T-cell (primary cell): ENCODE data around the gene HPS1. TPM values are rescaled to one million over a fixed set of nuclear protein-coding genes. Genes with fewer than 3 reads are reported as not detected.

ENCODE experiments used
- ATAC-seq, 4 experiments: fragments of 200-7000 bp in 3 of 4; fragments of 150-1000 bp in 1 of 4; cut with Tn5 transposase; replicated peaks in 1 of 4; 1 replicate in 3 of 4; 2 replicates in 1 of 4; pipeline ENCODE4 v1.10.0; 2021; ENCODE audit warnings: moderate library complexity in 3 of 4, mild to moderate bottlenecking in 2 of 4, moderate number of reproducible peaks in 1 of 4
- CTCF ChIA-PET, 2 donors: fragments of 300-600 bp; sonication (Branson Sonifier 250); formaldehyde crosslinking; loops; one replicate each; lab custom pipeline; 2022; ENCODE audit warnings: antibody characterized with exemption in 2 of 2; lab: Charles Lee
- POLR2A ChIA-PET, 2 donors: fragments of 300-600 bp; sonication (Branson Sonifier 250); formaldehyde crosslinking; loops; one replicate each; lab custom pipeline; 2022; ENCODE audit warnings: antibody characterized with exemption in 2 of 2; lab: Charles Lee
- DNase-seq, 35 experiments: peaks; one replicate each; pipeline versions ENCODE4 v3.0.0 to v3.0.0-alpha.2; 2013 to 2023
- H3K27ac ChIP-seq: one replicate; pipeline ENCODE4 v1.5.1; 2013; ENCODE audit warnings: low read length
- H3K27me3 ChIP-seq, 2 experiments: replicated peaks in 1 of 2; 1 replicate in 1 of 2; 2 replicates in 1 of 2; pipeline versions ENCODE4 v1.6.1 to v1.7.0; 2013; ENCODE audit warnings: low read length in 1 of 2, mixed read lengths in 1 of 2; ENCODE audit not compliant: control insufficient read depth in 2 of 2, insufficient read depth in 2 of 2; ENCODE audit errors: extremely low read depth in 1 of 2
- H3K36me3 ChIP-seq, 2 donors: 1 replicate in 1 of 2; 2 replicates in 1 of 2; pipeline versions ENCODE4 v1.6.1 to v1.7.0; 2013; ENCODE audit warnings: low read length in 1 of 2; ENCODE audit not compliant: control insufficient read depth in 2 of 2, insufficient read depth in 1 of 2; ENCODE audit errors: extremely low read depth in 1 of 2
- H3K4me1 ChIP-seq, 2 experiments: 1 replicate in 1 of 2; 2 replicates in 1 of 2; pipeline versions ENCODE4 v1.6.1 to v1.7.0; 2013; ENCODE audit warnings: low read length in 2 of 2, mixed read lengths in 1 of 2; ENCODE audit not compliant: insufficient read depth in 2 of 2, control insufficient read depth in 1 of 2; ENCODE audit errors: extremely low read depth in 1 of 2
- H3K4me3 ChIP-seq, 2 donors: 1 replicate in 1 of 2; 2 replicates in 1 of 2; pipeline versions ENCODE4 v1.5.1 to v1.7.0; 2013; ENCODE audit warnings: mild to moderate bottlenecking in 2 of 2, low read length in 1 of 2, moderate library complexity in 1 of 2; ENCODE audit not compliant: control insufficient read depth in 1 of 2; ENCODE audit errors: extremely low read depth in 1 of 2
- H3K9me3 ChIP-seq: 2 replicates; pipeline ENCODE4 v1.7.0; 2013
- H3K27ac Mint-ChIP-seq, 2 donors: one replicate each; pipeline ENCODE4 v1.8.0; 2020 to 2021; ENCODE audit warnings: mild to moderate bottlenecking in 2 of 2, mixed read lengths in 2 of 2
- H3K27me3 Mint-ChIP-seq, 2 donors: one replicate each; pipeline ENCODE4 v1.8.0; 2021 to 2022; ENCODE audit warnings: mixed read lengths in 2 of 2
- H3K36me3 Mint-ChIP-seq: one replicate; pipeline ENCODE4 v1.8.0; 2021; ENCODE audit warnings: mixed read lengths
- H3K4me1 Mint-ChIP-seq, 3 donors: one replicate each; pipeline ENCODE4 v1.8.0; 2020 to 2022; ENCODE audit warnings: mixed read lengths in 3 of 3, mild to moderate bottlenecking in 1 of 3
- H3K4me3 Mint-ChIP-seq, 3 donors: one replicate each; pipeline ENCODE4 v1.8.0; 2020 to 2022; ENCODE audit warnings: mild to moderate bottlenecking in 3 of 3, mixed read lengths in 3 of 3, moderate library complexity in 3 of 3
- H3K9me3 Mint-ChIP-seq, 3 donors: one replicate each; pipeline ENCODE4 v1.8.0; 2020 to 2022; ENCODE audit warnings: mixed read lengths in 3 of 3
- WGBS: methylation state at CpG from one replicate; pipeline ENCODE4 v1.1.5; 2013; ENCODE audit warnings: missing lambda C conversion rate; ENCODE audit not compliant: insufficient coverage; 5-methylcytosine and 5-hydroxymethylcytosine counted together
- total RNA-seq, 35 experiments: library from RNA in 6 of 35; stranded (reverse) in 6 of 35; fragments of 120-200 nt in 1 of 35; gene quantifications; one replicate each; pipeline versions ENCODE4 v1.2.1 to v1.2.4 and lab custom pipeline; 2013 to 2026

The HPS1 gene
- total RNA-seq, 5 donors from 2014 or later (not counting 1 experiment from before 2014, with no cell fraction given) = 74.7 to 99.3 (median 92.7) TPM

- H3K4me1 ChIP-seq = no peaks in the 10 kb centered on the region
- ChIA-PET CTCF (no interaction called here), POLR2A (no interaction called here)
- H3K36me3 ChIP-seq = no peaks in the 10 kb centered on the region
- no peak overlapping the region for H3K27ac Mint-ChIP-seq
- H3K36me3 Mint-ChIP-seq = peaks cover 7% of the 10 kb centered on the region
- ATAC-seq (no peak), DNase-seq (no peak)
- H3K27me3 Mint-ChIP-seq = peaks cover 7 to 22% of the 10 kb centered on the region in 2 donors
- no peaks in the 10 kb centered on the region for H3K9me3 Mint-ChIP-seq
- peaks cover 0 to 2% of the 10 kb centered on the region in 2 experiments for H3K27me3 ChIP-seq
- WGBS = 90% methylated on average over 2 of the region's 12 CpGs
- H3K4me3 ChIP-seq = no peak overlapping the region
- H3K9me3 ChIP-seq = no peaks in the 10 kb centered on the region
- H3K27ac ChIP-seq = no peak overlapping the region
- H3K4me3 Mint-ChIP-seq = no peak overlapping the region
- no peaks in the 10 kb centered on the region for H3K4me1 Mint-ChIP-seq
Measured at GRCh38 chr10:98373260-98374040, 73.3 kb downstream of the HPS1 start.

DNA sequence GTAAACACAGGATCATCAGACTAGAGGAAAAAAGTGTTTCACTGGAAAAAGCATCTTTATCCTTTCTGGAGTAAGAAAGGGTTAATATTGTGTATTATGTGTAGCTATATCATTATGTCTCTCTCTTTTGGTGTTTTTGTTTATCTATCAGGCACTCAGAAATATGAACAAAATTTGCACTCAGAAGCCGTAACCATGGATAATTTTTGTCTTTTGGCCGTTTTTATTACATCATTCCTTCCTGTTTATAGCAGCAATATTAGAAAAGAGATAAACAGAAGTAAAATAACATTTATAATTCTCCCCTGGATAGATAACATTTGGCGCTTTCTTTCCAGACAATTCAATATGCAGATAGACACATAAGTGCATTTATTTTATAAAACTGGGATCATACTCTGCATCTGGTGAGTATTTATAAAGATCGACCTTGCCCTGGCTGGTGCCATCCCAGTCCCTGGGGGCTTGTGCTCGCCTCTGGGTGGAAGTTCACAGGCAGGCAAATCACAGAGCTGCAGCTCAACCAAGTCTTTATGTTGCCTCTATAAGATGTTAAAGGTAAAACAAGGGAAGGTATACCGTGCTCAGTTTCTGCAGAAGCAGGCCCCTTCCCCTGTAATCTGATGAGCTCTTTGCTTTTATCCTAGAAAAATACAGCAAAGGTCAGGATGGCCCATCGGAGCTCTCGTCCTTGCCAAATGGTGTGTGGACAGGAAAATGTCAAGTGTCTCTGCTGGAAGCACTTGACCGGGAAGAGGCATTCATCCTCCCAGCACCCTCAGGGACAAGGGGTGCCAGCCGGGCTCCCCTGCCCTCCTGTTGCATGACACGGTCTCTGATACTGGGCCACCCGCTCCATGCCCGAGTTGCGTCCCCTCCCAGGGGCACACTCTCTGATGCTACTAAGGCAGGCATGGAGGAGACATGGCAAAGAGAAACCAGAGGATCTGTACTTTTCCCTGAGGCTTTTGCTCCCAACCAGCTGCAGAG is 75.6 kb downstream of the HPS1 start:
- Histone ChIP-seq H3K4me1 (no peaks in the 10 kb centered on the region), H3K4me3 (no peak overlapping the region), H3K27ac (no peak overlapping the region), H3K36me3 (no peaks in the 10 kb centered on the region), H3K27me3 (peaks cover 0 to 2% of the 10 kb centered on the region in 2 experiments), H3K9me3 (no peaks in the 10 kb centered on the region)
- Mint-ChIP-seq H3K27me3 (peaks cover 12 to 25% of the 10 kb centered on the region in 2 donors), H3K4me1 (no peaks in the 10 kb centered on the region), H3K27ac (no peak overlapping the region), H3K4me3 (no peak overlapping the region), H3K9me3 (no peaks in the 10 kb centered on the region), H3K36me3 (no peaks in the 10 kb centered on the region)
- no peak for ATAC-seq
- ChIA-PET POLR2A (no interaction called here), CTCF (no interaction called here)
- WGBS = 93% methylated on average over 7 of the region's 14 CpGs
- DNase-seq = no peak

- WGBS = 79% methylated on average over 4 of the region's 7 CpGs
- no peak overlapping the region for H3K4me3 ChIP-seq
- Mint-ChIP-seq H3K9me3 (no peaks in the 10 kb centered on the region), H3K4me3 (no peak overlapping the region), H3K36me3 (no peaks in the 10 kb centered on the region), H3K27ac (no peak overlapping the region), H3K27me3 (peaks cover 12 to 18% of the 10 kb centered on the region in 2 donors), H3K4me1 (no peaks in the 10 kb centered on the region)
- H3K27ac ChIP-seq = no peak overlapping the region
- ChIA-PET CTCF (no interaction called here), POLR2A (no interaction called here)
- ATAC-seq (no peak), DNase-seq (no peak)
- peaks cover 0 to 2% of the 10 kb centered on the region in 2 experiments for H3K27me3 ChIP-seq
- H3K4me1 ChIP-seq = no peaks in the 10 kb centered on the region
- H3K9me3 ChIP-seq = no peaks in the 10 kb centered on the region
- no peaks in the 10 kb centered on the region for H3K36me3 ChIP-seq
Measured at GRCh38 chr10:98369801-98370200, 76.9 kb downstream of the HPS1 start.

- Histone ChIP-seq H3K27me3 (peaks cover 0 to 2% of the 10 kb centered on the region in 2 experiments), H3K27ac (no peak overlapping the region), H3K9me3 (no peaks in the 10 kb centered on the region), H3K4me3 (no peak overlapping the region), H3K36me3 (no peaks in the 10 kb centered on the region), H3K4me1 (no peaks in the 10 kb centered on the region)
- ChIA-PET CTCF (no interaction called here), POLR2A (no interaction called here)
- WGBS = no CpG with 5 or more reads among the region's 2 CpGs
- DNase-seq (no peak), ATAC-seq (no peak)
- H3K4me1 Mint-ChIP-seq = no peaks in the 10 kb centered on the region
- peaks cover 12% of the 10 kb centered on the region in 2 donors for H3K27me3 Mint-ChIP-seq
- H3K4me3 Mint-ChIP-seq = no peak overlapping the region
- no peaks in the 10 kb centered on the region for H3K36me3 Mint-ChIP-seq
- H3K9me3 Mint-ChIP-seq = no peaks in the 10 kb centered on the region
- no peak overlapping the region for H3K27ac Mint-ChIP-seq
Measured at GRCh38 chr10:98368644-98369043, 78.1 kb downstream of the HPS1 start.

DNA sequence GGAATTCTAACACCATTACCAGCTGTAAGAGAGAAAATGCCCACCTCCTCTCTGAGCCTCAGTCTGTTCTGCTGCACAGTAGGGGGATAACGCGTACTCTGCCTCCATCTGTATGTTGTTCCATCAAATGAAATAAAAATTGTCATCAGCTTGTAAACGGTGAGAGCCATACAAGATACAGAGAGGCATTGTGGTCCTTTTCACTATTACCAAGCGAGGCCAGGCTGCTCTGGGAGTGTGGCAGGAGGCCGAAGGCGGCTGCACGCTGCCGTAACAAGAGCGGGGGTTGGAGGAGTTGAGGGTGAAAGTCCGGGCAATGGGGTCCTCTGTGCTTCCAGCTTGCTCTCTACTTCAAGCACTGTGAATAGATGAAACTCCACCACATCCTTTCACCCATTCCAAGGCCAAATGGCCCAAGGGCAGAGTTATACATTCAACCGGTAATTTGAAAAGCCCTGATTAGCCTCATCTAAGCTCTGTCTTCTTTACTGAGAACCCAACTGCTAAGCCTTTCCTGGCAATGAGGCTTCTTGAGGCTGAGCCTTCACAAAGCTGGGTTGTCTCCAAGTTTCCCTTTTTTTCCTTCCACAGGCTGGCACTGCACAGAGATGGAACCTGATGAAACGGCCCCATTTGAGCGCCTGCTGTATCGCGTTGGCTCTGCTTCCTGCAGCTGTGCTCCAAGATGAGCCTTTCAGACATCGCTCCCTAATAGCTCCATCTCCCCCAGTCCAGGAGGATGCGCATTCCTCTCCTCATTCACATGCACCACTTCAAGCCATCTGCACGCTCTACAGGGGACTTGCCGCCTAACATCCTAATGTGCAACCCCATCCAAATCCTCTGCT is 78.9 kb downstream of the HPS1 start:
- peaks cover 12% of the 10 kb centered on the region in 2 donors for H3K27me3 Mint-ChIP-seq
- H3K27ac Mint-ChIP-seq = no peak overlapping the region
- ChIA-PET POLR2A (no interaction called here), CTCF (no interaction called here)
- no peaks in the 10 kb centered on the region for H3K36me3 Mint-ChIP-seq
- H3K4me3 Mint-ChIP-seq = no peak overlapping the region
- 98% methylated on average over 10 of the region's 19 CpGs for WGBS
- no peak for DNase-seq
- Histone ChIP-seq H3K27me3 (peaks cover 0 to 2% of the 10 kb centered on the region in 2 experiments), H3K4me3 (no peak overlapping the region), H3K9me3 (no peaks in the 10 kb centered on the region), H3K4me1 (no peaks in the 10 kb centered on the region), H3K36me3 (no peaks in the 10 kb centered on the region), H3K27ac (no peak overlapping the region)
- no peak for ATAC-seq
- H3K9me3 Mint-ChIP-seq = no peaks in the 10 kb centered on the region
- no peaks in the 10 kb centered on the region for H3K4me1 Mint-ChIP-seq
